GM19324 (cell line): ENCODE results near the gene RERE.

ENCODE experiments used
- ATAC-seq: cut with Tn5 transposase; IDR thresholded peaks from one replicate; pipeline ENCODE4 v1.9.1; 2021; ENCODE audit warnings: mild to moderate bottlenecking, moderate library complexity; ENCODE audit not compliant: unreplicated experiment, low FRiP score

RERE gene

DNA sequence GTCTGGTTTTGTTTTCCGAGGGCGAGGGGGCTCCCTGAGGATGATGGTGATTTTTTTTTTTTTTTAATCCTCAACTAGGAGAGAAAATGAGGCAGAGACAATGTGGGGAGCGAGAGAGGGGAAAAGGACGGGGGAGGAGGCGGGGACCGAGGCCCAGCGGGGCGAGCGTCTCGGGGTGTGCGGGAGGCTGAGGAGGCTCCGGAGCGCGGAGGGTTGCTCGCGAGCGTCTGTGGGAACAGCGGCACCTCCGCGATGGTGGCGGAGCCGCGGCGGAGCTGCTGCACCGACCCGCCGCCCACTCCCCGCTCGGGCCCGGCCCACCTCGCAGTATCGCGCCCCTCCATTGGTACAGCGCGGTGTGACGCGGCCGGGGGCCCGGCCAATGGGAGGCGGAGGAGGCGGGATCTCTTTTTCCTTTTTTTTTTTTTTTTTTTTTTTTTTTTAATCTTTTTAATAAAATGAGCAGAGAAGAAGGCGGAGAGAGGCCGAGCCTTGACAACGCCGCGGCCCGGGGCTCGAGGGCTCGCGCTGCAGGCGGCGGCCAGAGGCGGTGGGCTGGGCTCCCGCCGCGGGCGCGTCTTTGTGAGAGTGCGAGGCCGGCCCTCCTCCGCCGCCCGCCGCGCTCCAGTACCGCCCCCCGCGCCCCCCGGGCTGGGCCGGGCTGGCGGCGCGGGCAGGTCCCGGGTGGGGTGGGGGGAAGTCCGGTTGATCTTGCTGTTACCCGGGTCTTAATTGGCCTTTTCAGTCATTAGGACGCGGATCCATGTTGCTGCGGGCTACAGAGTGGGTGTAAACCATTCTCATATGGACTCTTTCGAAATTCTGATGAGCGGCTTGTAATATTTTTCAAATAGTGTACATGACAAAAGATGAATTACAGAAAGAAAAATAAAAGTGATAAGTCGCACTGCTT is at the start of gene RERE:
Gene RERE, minus strand, starts transcription at position 229 of the 913 bp plus-strand sequence.
- ATAC-seq: peak; percentile 91

DNA sequence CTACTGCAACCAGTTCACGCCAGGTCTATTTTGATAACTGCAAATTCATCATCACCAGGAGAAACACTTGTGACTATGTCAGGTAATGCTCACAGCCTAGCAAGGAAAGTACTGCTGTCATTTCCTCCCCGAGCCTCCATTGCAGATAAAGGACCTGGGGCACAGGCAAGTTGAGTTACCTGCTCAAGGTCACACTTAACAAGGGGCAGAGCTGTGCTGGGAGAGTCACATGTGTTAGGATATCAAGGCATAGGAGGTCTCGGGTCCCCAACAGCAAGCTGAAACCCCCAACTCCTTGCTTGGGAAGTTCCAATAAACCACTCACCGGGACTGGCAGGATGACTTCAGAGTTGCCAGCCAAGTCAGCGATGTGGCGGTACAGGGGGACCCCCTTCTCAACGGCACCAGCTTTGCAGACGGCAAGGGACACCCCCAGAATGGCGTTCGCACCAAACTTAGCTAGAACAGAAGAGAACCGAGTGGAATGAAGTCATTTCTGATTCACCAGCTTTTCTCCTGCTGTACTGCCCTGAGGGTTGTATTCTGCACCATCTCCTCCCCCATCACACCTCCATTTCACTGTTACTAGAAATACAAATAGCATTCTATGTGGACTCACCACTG is 49.5 kb upstream of the RERE start:
- ATAC-seq: no peak

DNA sequence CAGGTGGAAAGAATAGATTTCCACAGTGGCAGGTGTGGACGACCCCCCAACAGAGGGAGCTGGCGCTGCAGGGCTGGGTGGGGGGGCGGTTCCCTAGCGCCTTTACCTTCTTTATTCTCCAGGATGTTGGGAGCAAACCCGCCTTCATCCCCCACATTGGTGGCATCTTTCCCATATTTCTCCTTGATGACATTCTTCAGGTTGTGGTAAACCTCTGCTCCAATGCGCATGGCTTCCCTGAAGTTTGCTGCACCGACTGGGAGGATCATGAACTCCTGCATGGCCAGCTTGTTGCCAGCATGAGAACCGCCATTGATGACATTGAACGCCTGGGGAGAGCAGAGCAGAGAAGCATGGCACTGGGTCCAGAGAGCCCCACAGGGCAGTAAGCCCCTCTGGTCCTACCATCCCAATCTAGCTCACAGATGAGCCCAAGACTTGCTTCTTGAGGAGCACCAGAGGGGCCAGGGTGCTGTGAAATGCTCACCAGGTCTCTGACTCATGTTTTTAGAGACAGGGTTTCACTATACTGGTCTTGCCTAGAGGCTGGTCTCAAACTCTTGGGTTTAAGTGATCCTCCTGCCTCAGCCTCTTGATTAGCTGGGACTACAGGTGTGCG is 48.8 kb upstream of the RERE start:
- no peak for ATAC-seq

DNA sequence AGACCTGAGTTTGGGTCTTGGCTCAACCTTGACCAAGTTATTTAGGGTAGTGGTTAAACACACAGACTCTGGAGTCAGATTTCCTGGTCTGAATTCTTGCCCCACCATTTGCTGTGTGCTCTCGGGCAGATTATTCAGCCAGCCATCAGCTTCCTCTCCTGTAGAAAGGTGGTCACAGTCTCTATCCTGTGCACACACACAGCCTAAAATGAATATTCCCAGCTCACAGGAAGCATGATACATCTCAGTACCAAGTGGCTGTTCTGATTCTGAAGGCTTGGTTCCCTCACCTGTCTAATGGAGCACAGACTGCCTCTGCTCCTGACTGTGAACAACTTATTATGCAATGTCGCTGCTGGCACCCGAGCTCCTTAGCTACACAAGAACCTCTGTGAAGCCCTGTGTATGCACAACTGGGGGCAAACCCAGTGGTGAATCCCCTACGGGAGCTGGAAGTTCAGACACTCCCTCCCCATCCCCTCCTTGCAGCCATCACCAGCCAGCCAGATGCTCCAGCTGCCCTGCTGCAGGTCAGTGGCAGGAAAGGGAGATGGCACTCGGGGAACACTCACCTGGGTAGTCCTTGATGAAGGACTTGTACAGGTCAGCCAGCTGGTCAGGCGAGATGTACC is 47.4 kb upstream of the RERE start:
- ATAC-seq: no peak

DNA sequence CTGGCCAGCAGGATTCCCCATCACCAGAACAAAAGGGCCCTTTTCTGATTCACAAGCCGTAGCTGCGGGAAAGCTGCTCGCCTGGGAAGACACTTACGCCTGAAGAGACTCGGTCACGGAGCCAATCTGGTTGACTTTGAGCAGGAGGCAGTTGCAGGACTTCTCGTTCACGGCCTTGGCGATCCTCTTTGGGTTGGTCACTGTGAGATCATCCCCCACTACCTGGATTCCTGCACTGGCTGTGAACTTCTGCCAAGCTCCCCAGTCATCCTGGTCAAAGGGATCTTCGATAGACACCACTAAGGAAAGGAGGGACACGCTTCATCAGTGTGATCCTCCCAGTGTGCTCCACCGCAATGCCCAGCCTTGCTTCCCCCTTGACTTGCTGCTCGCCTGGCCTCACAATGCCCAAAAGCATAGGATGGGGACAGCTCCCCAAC is 46.4 kb upstream of the RERE start:
- no peak for ATAC-seq

DNA sequence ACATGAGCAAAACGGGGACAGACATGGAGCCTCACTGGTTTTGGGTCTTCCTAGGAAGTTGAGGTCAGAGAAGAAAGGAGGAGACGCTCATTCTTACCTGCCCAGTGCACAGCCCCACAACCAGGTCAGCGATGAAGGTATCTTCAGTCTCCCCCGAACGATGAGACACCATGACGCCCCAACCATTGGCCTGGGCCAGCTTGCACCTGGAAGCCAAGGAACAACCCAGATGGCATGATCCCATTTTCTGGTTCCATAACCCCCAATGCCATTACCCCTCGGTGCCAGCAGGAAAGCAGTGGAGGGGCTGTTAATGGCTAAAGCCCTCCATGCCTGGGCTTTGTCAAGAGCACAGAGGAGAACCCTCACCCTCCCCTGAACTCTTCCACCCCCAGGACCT is 45.7 kb upstream of the RERE start:
- ATAC-seq: no peak

DNA sequence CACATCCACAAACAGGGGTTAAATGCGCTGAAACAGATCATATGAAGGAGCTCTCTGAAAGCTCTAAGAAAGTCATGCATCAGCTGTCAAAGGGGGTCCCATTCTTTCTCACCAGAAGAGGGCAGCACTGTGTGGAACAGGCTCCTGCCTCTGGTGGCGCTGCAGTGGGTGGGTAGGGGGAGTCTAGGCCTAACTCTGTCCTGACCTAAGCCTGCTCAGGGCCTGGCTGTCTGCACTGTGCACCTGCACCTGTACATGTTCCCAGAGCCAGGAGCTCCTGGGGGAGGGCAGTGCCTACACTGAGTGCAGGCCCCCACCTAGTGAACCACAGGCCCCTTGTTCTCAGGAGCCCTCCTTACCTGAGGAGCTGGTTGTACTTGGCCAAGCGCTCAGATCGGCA is 45.1 kb upstream of the RERE start:
- ATAC-seq: no peak

DNA sequence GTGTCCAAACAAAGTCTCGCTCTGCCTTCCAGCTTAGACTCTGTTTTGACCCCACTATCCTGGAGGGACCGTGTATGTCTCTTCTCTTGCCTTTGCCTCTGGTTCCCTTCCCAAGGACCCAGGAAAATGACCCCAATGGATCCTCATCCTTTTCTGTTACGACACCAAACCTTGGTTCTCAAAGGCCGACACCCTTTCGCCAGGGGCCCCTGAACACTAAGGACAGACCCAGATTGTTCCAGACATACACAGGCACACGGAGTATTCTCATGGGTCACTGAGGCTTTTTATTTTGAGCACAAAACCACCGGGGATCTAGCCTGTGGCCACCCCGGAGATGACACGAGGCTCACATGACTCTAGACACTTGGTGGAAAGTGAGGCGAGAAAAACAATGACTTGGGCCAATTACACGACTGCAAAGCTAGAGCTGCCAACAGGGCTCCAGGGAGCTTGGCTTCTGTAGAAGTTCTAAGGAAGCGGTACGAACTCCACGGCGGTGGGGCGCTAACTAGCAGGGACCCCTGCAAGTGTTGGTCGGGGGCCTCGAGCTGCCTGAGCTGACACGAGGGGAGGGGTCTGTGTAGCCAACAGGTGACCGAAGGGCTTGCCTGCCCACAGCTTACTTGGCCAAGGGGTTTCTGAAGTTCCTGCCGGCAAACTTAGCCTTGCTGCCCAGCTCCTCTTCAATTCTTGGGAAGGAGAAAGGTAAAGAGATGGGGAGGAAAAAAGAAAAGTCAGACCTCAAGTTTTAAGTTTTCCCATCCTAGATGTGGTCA is 43.5 kb upstream of the RERE start:
- ATAC-seq: no peak

DNA sequence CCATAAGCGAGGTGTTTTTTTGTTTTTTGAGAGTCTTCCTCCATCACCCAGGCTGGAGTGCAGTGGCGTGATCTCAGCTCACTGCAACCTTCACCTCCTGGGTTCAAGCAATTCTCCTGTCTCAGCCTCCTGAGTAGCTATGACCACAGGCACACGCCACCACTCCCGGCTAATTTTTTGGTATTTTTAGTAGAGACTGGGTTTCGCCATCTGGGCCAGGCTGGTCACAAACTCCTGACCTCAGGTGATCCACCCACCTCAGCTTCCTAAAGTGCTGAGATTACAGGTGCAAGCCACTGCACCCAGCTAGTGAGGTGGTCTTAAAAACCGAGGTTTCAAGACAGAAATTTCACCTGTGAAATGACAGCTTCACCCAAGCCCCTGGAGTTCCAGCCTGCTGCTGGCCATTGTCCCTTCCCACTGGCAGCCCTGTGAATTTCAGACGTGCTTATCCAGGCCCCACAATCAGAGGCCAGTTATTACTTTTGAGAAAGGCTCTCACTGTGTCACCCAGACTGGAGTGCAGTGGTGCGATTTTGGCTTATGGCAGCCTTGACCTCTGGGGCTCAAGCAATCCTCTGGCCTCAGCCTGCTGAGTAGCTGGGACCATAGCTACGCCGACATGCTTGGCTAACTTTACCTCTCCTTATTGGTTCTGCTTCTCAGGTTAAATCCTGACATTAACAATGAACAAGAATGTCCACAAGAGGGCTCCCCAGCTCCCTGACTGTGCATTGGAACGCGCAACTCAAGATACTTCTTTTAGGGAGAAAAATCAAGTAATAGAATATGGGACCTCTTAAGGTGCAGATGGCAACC is 41.7 kb upstream of the RERE start:
- ATAC-seq: no peak

DNA sequence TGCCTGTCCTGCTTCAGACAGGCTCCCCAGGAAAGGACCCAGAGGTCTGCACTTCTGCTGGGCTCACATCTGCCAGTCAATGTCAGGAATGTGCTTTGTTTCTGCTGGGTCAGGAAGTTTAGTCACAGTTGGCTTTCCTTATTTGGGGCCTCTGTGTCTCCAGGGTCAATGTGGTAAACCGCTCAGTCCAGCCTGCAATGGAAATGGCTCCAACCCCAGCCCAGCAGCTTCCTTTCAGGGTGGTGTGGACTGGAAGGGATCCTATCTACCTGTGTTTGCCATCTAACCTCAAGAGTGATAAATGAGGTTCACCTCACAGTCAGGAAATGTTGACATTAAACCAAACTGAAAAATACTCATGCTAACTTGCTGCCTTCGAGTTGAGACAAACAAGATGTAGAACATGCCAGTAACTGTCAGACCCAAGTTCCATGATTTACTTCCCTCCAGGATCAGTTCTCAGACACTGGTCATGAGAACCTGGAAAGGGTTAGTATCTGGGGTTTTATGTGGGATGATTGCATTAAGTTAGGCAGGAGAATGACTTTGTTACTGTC is 40.8 kb upstream of the RERE start:
- ATAC-seq: no peak

DNA sequence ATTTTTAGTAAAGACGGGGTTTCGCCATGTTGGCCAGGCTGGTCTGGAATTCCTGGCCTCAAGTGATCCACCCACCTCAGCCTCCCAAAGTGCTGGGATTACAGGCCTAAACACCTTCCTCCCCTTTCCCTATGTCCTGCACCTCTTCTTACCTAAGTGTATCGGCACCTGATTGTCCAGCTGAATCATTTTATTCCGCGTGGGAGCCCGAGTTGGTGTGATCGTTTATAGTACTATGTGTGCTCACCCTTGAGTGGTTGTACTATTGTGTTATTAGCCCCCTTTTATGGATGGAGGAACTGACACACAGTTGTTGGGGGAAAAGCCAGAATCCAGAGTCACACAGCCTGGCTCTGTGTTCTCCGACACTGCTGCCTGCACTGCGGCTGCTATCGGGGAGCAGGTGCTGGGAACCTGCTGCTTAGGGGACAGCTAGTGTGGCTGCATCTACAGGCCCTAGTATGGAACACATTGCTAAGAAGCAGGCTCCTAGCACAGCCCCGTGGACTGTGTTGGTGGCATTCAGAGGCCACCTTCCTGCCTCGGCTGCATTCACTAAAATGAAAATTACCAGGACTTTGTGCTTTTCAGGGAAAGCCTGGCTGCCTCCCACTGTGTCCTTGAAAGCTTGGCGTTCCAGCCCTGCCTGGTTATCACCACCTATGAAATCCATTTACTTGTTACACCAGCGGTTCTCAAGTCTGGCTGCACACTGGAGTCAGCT is 39.4 kb upstream of the RERE start:
- ATAC-seq: no peak

DNA sequence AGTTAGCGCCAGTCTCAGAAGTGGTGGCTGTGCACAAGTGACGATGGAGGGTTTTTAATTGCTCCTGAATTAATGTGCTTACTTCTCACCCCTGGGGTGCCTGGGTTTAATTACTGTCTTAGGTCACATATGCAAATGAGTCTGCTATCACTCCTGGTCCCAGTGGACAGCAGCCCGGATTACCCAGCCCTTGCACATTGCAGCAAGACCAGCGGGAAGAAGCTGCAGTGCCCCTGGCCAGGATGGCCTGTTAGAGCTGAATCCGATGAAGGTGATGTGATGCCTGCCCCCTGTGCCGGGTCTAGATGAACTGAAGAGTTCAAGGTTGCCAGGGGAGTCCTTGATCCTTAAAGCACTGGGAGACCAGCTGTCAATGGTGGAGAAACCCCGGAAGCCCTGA is 36.8 kb upstream of the RERE start:
- ATAC-seq: no peak

DNA sequence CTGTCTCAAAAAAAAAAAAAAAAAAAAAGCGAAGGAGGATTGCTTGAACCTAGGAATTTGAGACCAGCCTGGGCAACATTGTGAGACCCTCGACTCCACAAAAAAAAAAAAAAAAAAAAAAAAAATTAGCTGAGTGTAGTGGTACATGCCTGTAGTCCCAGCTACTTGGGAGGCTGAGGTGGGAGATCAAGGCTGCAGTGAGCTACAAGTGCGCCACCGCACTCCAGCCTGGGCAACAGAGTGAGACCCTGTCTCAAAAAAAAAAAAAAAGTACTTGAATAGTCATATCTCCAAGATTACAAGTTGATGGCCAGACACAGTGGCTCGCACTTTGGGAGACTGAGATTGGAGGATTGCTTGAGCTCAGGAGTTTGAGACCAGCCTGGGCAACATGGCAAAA is 33.6 kb upstream of the RERE start:
- no peak for ATAC-seq

DNA sequence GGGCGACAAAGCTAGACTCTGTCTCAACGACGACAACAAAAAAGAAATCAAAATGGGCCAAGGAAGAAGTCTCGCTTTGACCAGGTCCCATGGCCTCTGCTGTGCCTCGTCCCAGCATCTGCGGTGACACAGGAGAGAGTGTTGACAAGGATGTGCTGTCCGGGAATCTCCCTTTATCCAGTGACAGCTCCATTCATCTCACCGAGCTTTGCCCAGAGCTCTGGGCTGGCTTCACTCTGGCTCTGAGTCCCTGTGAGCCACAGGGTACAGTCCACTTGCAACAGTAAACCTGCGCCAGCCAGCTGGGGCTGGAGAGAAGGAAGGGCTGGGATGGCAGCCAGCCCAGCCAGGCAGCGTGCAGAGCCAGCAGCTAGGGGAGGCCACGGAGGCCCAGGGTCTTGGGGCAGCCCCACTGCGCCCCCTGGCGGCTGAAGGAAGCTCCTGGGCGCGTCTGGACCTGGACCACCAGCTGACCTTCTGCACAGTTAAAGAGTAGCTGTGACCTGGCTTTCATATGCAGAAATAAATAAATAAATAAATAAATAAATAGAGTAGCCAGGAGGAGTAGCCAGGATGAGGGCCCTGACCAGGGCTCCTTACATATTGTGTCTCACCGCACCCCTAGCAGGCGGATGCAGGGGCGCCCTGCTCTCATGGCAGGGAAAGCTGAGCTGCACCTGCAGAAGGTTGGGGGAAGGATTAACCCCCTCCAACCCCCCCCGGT is 31.4 kb upstream of the RERE start:
- ATAC-seq: no peak

DNA sequence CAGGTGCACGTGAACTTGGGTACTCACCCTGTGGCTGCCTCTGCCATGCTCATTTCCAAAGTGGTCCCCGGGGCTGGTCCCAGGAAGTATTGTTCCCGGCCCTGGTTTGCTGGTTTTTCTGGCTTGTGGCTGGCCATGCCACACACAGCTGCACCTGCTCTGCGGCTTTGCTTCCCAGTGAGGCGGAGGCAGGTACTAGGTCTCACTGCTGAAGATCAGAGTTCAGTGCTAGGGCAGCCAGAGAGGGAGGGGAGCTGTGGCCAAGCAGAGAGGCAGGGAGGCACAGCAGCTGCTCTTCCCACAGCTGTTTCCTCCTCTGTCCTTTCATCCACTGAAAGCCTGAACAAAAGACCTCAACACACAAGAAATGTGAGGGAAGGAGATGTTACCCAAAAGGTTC is 30.6 kb upstream of the RERE start:
- ATAC-seq: no peak

DNA sequence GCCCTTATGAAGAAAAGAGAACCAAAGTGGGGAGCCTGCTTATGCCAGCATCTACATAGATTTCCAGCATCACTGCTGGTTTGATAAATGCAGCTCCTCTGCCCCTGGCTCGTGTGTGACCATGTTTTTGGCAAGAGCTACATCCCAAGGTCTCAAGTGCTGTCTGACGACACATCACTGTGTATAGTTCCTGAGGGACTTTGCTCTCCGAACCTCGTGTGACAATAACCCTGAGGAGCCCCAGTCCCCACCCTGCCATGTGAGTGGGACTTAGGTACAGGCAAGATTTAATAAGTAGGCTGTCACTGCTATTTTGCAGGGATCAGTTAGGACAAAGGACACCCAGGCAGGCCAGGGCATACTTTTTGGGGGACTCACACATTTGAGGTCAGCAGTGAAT is 28.8 kb upstream of the RERE start:
- ATAC-seq: no peak

DNA sequence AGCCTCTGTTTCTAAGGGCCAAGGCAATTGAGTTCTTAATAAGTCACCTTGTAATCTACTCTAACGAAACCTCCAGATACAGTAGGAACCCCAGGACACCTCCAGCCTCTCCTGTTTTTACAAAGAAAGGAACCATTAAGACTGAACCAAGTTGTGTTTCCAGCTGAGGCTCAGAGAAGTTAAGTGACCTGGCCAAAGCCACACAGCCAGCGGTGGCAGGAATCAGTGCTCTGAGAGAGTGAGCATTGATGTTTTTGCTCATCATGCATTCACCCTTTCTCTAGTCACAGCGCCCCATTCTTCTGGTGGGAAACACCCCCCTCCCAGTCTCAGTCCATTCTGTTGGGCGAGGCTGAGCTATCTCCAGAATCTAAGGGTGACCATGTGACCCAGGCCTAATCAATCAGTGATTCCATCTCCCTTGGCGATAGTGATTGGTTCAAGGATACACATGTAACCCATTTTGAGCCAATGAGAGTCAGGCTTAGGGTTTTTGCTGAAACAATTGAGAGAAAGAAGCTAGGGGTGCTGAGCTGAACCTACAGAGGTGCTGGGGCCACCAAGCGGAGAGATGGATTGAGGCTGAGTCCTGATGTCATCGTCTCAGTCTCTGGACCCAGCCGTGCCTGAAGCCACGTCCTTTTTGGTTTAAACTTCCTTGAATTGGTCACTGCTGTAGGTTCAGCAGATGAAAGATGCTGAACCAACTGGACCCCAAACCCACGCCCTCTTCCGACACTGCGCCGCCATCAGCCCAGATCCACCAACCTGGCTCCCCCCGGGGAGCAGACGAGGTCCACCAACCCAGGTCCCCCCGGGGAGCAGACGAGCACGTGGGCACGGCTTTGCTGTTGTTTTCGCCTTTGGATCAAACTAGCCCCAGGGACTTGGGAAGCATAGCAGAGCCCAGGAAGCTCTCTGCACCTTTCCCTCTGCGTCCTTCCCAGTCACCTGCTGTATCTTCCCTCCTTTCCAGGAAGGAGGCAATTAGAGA is 28.0 kb upstream of the RERE start:
- no peak for ATAC-seq
